GM12878 (cell line): ENCODE measurements around the gene NPL. TPM values are rescaled to one million over a fixed set of nuclear protein-coding genes. Genes with fewer than 3 reads are reported as not detected.

Experiments used
- ATAC-seq: fragments of 200-7000 bp; cut with Tn5 transposase; 3 replicates; pipeline ENCODE4 v1.9.1; 2020; ENCODE audit warnings: mild to moderate bottlenecking, moderate library complexity
- BruUV-seq: library from RNA; stranded (reverse); fragments of 400-500 nt; replicated peaks from 2 replicates; lab custom pipeline; 2021; lab: Mats Ljungman, UMichigan
- CTCF ChIA-PET: fragments of 300-600 bp; sonication (Branson Sonifier 250); formaldehyde crosslinking; extraction: SDS; loops from one replicate; lab custom pipeline; 2021; ENCODE audit warnings: inconsistent platforms; lab: Yijun Ruan, JAX
- POLR2A ChIA-PET: fragments of 350-600 bp; formaldehyde crosslinking; extraction: SDS; loops from one replicate; lab custom pipeline; 2021; ENCODE audit warnings: inconsistent platforms; lab: Charles Lee
- RAD21 ChIA-PET: fragments of 300-600 bp; sonication (Branson Sonifier 250); formaldehyde crosslinking; loops from one replicate; lab custom pipeline; 2023; ENCODE audit warnings: antibody characterized with exemption; ENCODE audit not compliant: unreplicated experiment; lab: Charles Lee
- SMC1A ChIA-PET: fragments of 300-600 bp; sonication (Branson Sonifier 250); formaldehyde crosslinking; loops from one replicate; lab custom pipeline; 2023; ENCODE audit not compliant: unreplicated experiment, uncharacterized antibody; lab: Charles Lee
- DNase-seq: peaks from one replicate; pipeline ENCODE4 v3.0.0-alpha.2; 2011; ENCODE audit warnings: low read depth, low spot score
- FAIRE-seq: peaks from 3 replicates; lab custom pipeline; 2011; peaks lifted over from hg19 to GRCh38; lab: Jason Lieb, UNC
- H2AFZ ChIP-seq: 2 replicates; pipeline ENCODE4 v1.6.0; 2011; ENCODE audit warnings: low read depth, low read length, control low read depth; ENCODE audit not compliant: control insufficient read depth
- H3K27ac ChIP-seq: 2 replicates; pipeline ENCODE4 v1.5.1; 2011; ENCODE audit warnings: control low read depth; ENCODE audit not compliant: control insufficient read depth, insufficient read depth
- H3K27me3 ChIP-seq, 2 experiments: replicated peaks in 1 of 2; 2 replicates each; pipeline versions ENCODE4 v1.6.0 to v1.6.1; 2011; ENCODE audit warnings: low read length in 1 of 2; ENCODE audit not compliant: control insufficient read depth in 2 of 2, insufficient read depth in 2 of 2
- H3K36me3 ChIP-seq, 2 experiments: 2 replicates each; pipeline ENCODE4 v1.5.1; 2011; ENCODE audit warnings: low read length in 1 of 2; ENCODE audit not compliant: control insufficient read depth in 2 of 2, insufficient read depth in 2 of 2
- H3K4me1 ChIP-seq: 2 replicates; pipeline ENCODE4 v1.6.1; 2011; ENCODE audit warnings: mild to moderate bottlenecking, low read length, moderate library complexity, mixed read lengths; ENCODE audit not compliant: control insufficient read depth, insufficient read depth
- H3K4me2 ChIP-seq: 2 replicates; pipeline ENCODE4 v1.6.0; 2011; ENCODE audit warnings: control low read depth; ENCODE audit not compliant: control insufficient read depth, insufficient read depth
- H3K4me3 ChIP-seq: fragments of 200-600 bp; sonication (generic); 2 replicates; pipeline ENCODE4 v1.5.1; 2016
- H3K79me2 ChIP-seq: 2 replicates; pipeline ENCODE4 v1.6.0; 2011; ENCODE audit warnings: low read length; ENCODE audit not compliant: control insufficient read depth, insufficient read depth
- H3K9ac ChIP-seq: 2 replicates; pipeline ENCODE4 v1.8.0; 2011; ENCODE audit warnings: low read length, control low read depth, mixed read lengths; ENCODE audit not compliant: control insufficient read depth, insufficient read depth
- H3K9me3 ChIP-seq: replicated peaks from 3 replicates; pipeline ENCODE4 v1.5.1; 2011; ENCODE audit warnings: mild to moderate bottlenecking, low read length; ENCODE audit not compliant: control insufficient read depth, insufficient read depth
- H4K20me1 ChIP-seq: 2 replicates; pipeline ENCODE4 v1.6.0; 2011; ENCODE audit not compliant: control insufficient read depth, insufficient read depth
- E4F1 ChIP-seq: fragments of 450-650 bp; IDR thresholded peaks from 2 replicates; pipeline ENCODE4 v1.6.1; 2018; ENCODE audit warnings: borderline replicate concordance, mild to moderate bottlenecking; ENCODE audit not compliant: partially characterized antibody
- EED ChIP-seq: sonication (generic); IDR thresholded peaks from 2 replicates; pipeline ENCODE4 v1.6.1; 2016; ENCODE audit warnings: antibody characterized with exemption, low read depth
- JUNB ChIP-seq: IDR thresholded peaks from 2 replicates; pipeline ENCODE4 v1.6.1; 2016; ENCODE audit warnings: antibody characterized with exemption, mild to moderate bottlenecking
- MTA2 ChIP-seq: fragments of 450-650 bp; IDR thresholded peaks from 2 replicates; pipeline ENCODE4 v1.6.1; 2016; ENCODE audit warnings: low read depth, mild to moderate bottlenecking, moderate library complexity
- RCOR1 ChIP-seq: conservative IDR thresholded peaks from 2 replicates; pipeline ENCODE4 v1.6.1; 2012; ENCODE audit warnings: low read depth, low read length, improper control_type of control experiment
- SKIL ChIP-seq: fragments of 450-650 bp; IDR thresholded peaks from 2 replicates; pipeline ENCODE4 v1.6.1; 2017; ENCODE audit warnings: mild to moderate bottlenecking, low read depth, inconsistent platforms; ENCODE audit not compliant: poor library complexity, severe bottlenecking
- SMAD1 ChIP-seq: fragments of 450-650 bp; IDR thresholded peaks from 2 replicates; pipeline ENCODE4 v1.6.1; 2018; ENCODE audit warnings: mild to moderate bottlenecking, low read depth; ENCODE audit not compliant: partially characterized antibody
- SRF ChIP-seq, 2 experiments: IDR thresholded peaks; 2 replicates each; pipeline ENCODE4 v1.6.1; 2011; ENCODE audit warnings: low read depth in 2 of 2, low read length in 2 of 2, mild to moderate bottlenecking in 1 of 2, moderate library complexity in 1 of 2
- STAT1 ChIP-seq: fragments of 450-650 bp; conservative IDR thresholded peaks from 2 replicates; pipeline ENCODE4 v1.6.1; 2014; ENCODE audit warnings: antibody characterized with exemption, mild to moderate bottlenecking
- SUZ12 ChIP-seq: fragments of 200-600 bp; sonication (generic); IDR thresholded peaks from one replicate; pipeline ENCODE4 v1.6.1; 2018; ENCODE audit warnings: antibody characterized with exemption, mild to moderate bottlenecking; ENCODE audit not compliant: unreplicated experiment
- TCF7 ChIP-seq: IDR thresholded peaks from 2 replicates; pipeline ENCODE4 v1.6.1; 2014; ENCODE audit warnings: antibody characterized with exemption, borderline replicate concordance
- ZBTB11 ChIP-seq: fragments of 450-650 bp; formaldehyde crosslinking; IDR thresholded peaks from 2 replicates; pipeline ENCODE4 v1.5.0; 2022; ENCODE audit warnings: mild to moderate bottlenecking, missing genetic modification characterization
- ZNF217 ChIP-seq: fragments of 450-650 bp; IDR thresholded peaks from 2 replicates; pipeline ENCODE4 v1.6.1; 2017; ENCODE audit warnings: antibody characterized with exemption, mild to moderate bottlenecking
- ZZZ3 ChIP-seq: IDR thresholded peaks from 2 replicates; pipeline ENCODE4 v1.6.1; 2011; ENCODE audit warnings: low read depth; ENCODE audit not compliant: control insufficient read depth, insufficient read length
- WGBS: methylation state at CpG from one replicate; pipeline ENCODE4 v1.1.6; 2016; ENCODE audit warnings: low lambda C conversion rate; ENCODE audit not compliant: insufficient replicate concordance, insufficient coverage; ENCODE audit errors: missing lambda C conversion rate; 5-methylcytosine and 5-hydroxymethylcytosine counted together
- in situ Hi-C: fragments of 300-500 bp; cut with MboI; formaldehyde crosslinking; loops from 9 replicates; pipeline ENCODE4 v1.14.3; 2018; ENCODE audit warnings: mixed read lengths
- intact Hi-C: fragments of 100-400 bp; cut with micrococcal nuclease; formaldehyde crosslinking; loops from one replicate; pipeline ENCODE4 v1.14.2; 2022; ENCODE audit not compliant: unreplicated experiment
- polyA plus RNA-seq, 11 experiments: library from polyadenylated mRNA; depleted of rRNA in 4 of 11; unstranded in 6 of 11; stranded (reverse) in 5 of 11; fragments of >200 nt; fragmentation: Nextera tagmentation in 4 of 11; fragmentation: Illumina TruSeq in 1 of 11; extraction: Ambion mirVana in 4 of 11; extraction: Trizol in 1 of 11; gene quantifications; 1 replicate in 1 of 11; 2 replicates in 10 of 11; pipeline versions ENCODE4 v1.2.1 to v1.2.3, GENCODE V29; 2011 to 2016; ENCODE audit warnings: inconsistent platforms in 2 of 11, missing spikeins in 2 of 11, low read depth in 1 of 11
- total RNA-seq, 4 experiments: library from RNA; depleted of rRNA in 3 of 4; stranded (reverse); fragments of >200 nt in 3 of 4; fragmentation: Illumina TruSeq in 1 of 4; extraction: Trizol in 1 of 4; gene quantifications; 2 replicates each; pipeline versions ENCODE4 v1.2.1 to v1.2.3, GENCODE V29; 2013 to 2021

NPL gene
- total and polyA plus RNA-seq, 10 of the 15 experiments (the other 5 are each of a cell fraction or from before 2014, with no cell fraction given): 5.3 to 19.2 (median 10.0) TPM

- no peak for FAIRE-seq
- intact Hi-C loops: no loop called here
- TF ChIP-seq TCF7 (no peak), ZBTB11 (CRISPR knock-in tag) (no peak), SRF (IDR thresholded peaks at IDR 0.05; ENCODE audit: low read depth in 2 of 2, low read length in 2 of 2) (no peak), STAT1 (no peak), SKIL (no peak), SMAD1 (no peak), EED (no peak), JUNB (no peak), ZZZ3 (no peak), SUZ12 (no peak), E4F1 (no peak), MTA2 (no peak), ZNF217 (no peak), RCOR1 (no peak)
These were observed 19.9 kb downstream of the NPL start for GRCh38 chr1:182809414-182809957.

More at GRCh38 chr1:182809414-182809957, 19.9 kb downstream of the NPL start:
- Histone ChIP-seq H3K27ac (no peak overlapping the region), H2AFZ (no peak overlapping the region), H3K4me2 (no peak overlapping the region), H4K20me1 (no peaks in the 10 kb centered on the region), H3K79me2 (no peaks in the 10 kb centered on the region), H3K36me3 (no peaks in the 10 kb centered on the region), H3K9ac (no peak overlapping the region), H3K4me1 (no peaks in the 10 kb centered on the region), H3K9me3 (no peaks in the 10 kb centered on the region), H3K4me3 (no peak overlapping the region), H3K27me3 (no peaks in the 10 kb centered on the region)
- in situ Hi-C loops: no loop called here
- CTCF ChIA-PET: interaction anchor here (0.6 to 1.5 kb wide), 4 partner anchors 12 to 651 kb away, joined by 3 to 6 read pairs (median 3); no protein-coding TSS in a partner anchor
- 31% methylated on average over 3 of the region's 3 CpGs for WGBS
- no TSS peak for BruUV-seq
- SMC1A ChIA-PET: interaction anchor here (1.3 kb wide), 1 partner anchor 221 kb away, joined by 3 read pairs; no protein-coding TSS in a partner anchor
- DNase-seq (no peak), ATAC-seq (no peak)
- POLR2A ChIA-PET: no interaction called here
- RAD21 ChIA-PET: no interaction called here
